WI38 (cell line): ENCODE results near the gene UBAC2.

Experiments used
- H3K4me3 ChIP-seq: 2 replicates; pipeline ENCODE4 v1.5.1; 2011; ENCODE audit warnings: low read depth, mild to moderate bottlenecking, control low read depth, low read length
- CTCF ChIP-seq: IDR thresholded peaks from 2 replicates; pipeline ENCODE4 v1.5.1; 2012; ENCODE audit warnings: low read depth, mild to moderate bottlenecking, control low read depth, low read length

Gene UBAC2

GRCh38 chr13:99258210-99258860 lies 57.7 kb downstream of the UBAC2 start, which contains the start of gene GPR18:
Gene GPR18, minus strand, starts transcription at chr13:99258379. Its CDS starts 2,507 bp downstream, at chr13:99255872.
- no peak for TF ChIP-seq CTCF
- H3K4me3 ChIP-seq = no peak within 1 kb of the TSS

- H3K4me3 ChIP-seq = no peak overlapping the region
- no peak for TF ChIP-seq CTCF
Measured at GRCh38 chr13:99258946-99259345, 58.3 kb downstream of the UBAC2 start.

GRCh38 chr13:99260216-99260615 lies 59.6 kb downstream of the UBAC2 start:
- no peak overlapping the region for H3K4me3 ChIP-seq
- TF ChIP-seq CTCF = no peak

GRCh38 chr13:99261059-99261458 lies 60.4 kb downstream of the UBAC2 start:
- H3K4me3 ChIP-seq = no peak overlapping the region
- no peak for TF ChIP-seq CTCF

GRCh38 chr13:99263126-99263785 lies 62.6 kb downstream of the UBAC2 start:
- no peak overlapping the region for H3K4me3 ChIP-seq
- no peak for TF ChIP-seq CTCF

GRCh38 chr13:99264051-99264450 lies 63.4 kb downstream of the UBAC2 start:
- H3K4me3 ChIP-seq = no peak overlapping the region
- no peak for TF ChIP-seq CTCF

- no peak for TF ChIP-seq CTCF
- H3K4me3 ChIP-seq = no peak overlapping the region
Measured at GRCh38 chr13:99265162-99265800, 64.6 kb downstream of the UBAC2 start.
